Measurements from ENCODE around the gene SLC26A9.

The SLC26A9 gene

GRCh38 chr1:205972491-205973168 is 29.4 kb upstream of the SLC26A9 start (continued):
- TF ChIP-seq, protein P1, sequence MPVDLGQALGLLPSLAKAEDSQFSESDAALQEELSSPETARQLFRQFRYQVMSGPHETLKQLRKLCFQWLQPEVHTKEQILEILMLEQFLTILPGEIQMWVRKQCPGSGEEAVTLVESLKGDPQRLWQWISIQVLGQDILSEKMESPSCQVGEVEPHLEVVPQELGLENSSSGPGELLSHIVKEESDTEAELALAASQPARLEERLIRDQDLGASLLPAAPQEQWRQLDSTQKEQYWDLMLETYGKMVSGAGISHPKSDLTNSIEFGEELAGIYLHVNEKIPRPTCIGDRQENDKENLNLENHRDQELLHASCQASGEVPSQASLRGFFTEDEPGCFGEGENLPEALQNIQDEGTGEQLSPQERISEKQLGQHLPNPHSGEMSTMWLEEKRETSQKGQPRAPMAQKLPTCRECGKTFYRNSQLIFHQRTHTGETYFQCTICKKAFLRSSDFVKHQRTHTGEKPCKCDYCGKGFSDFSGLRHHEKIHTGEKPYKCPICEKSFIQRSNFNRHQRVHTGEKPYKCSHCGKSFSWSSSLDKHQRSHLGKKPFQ (tag by site-specific recombination; IDR thresholded peaks at IDR 0.05), result peak; percentile 82; the same call in 1 of the 2 replicates
- TF ChIP-seq KLF16 (tag by site-specific recombination; IDR thresholded peaks at IDR 0.05) (no peak), ZBTB17 (tag by site-specific recombination; IDR thresholded peaks at IDR 0.05) (0 out of 2 replicates have a peak, but pooled peaks have one; percentile 33), ZNF639 (tag by site-specific recombination; IDR thresholded peaks at IDR 0.05) (0 out of 2 replicates have a peak, but pooled peaks have one; percentile 39), ZNF621 (tag by site-specific recombination; IDR thresholded peaks at IDR 0.05) (0 out of 2 replicates have a peak, but pooled peaks have one; percentile 32), REPIN1 (tag by site-specific recombination; IDR thresholded peaks at IDR 0.05; ENCODE audit: low read depth) (no peak), SALL2 (tag by site-specific recombination; IDR thresholded peaks at IDR 0.05; ENCODE audit: borderline replicate concordance) (peak; percentile 72; the same call in 1 of the 2 replicates), HOXC10 (CRISPR knock-in tag; IDR thresholded peaks at IDR 0.05) (no peak), ZNF623 (tag by site-specific recombination; IDR thresholded peaks at IDR 0.05) (no peak), ZBTB7A (tag by site-specific recombination; IDR thresholded peaks at IDR 0.05; ENCODE audit: low read depth) (no peak), ZNF391 (tag by site-specific recombination; IDR thresholded peaks at IDR 0.05; ENCODE audit: borderline replicate concordance, low read depth) (peak; percentile 60; the same call in 1 of the 2 replicates), ZNF214 (tag by site-specific recombination; IDR thresholded peaks at IDR 0.05; ENCODE audit: borderline replicate concordance) (no peak), KLF7 (tag by site-specific recombination; IDR thresholded peaks at IDR 0.05; ENCODE audit: borderline replicate concordance) (no peak), ZNF596 (tag by site-specific recombination; IDR thresholded peaks at IDR 0.05) (no peak), ZNF24 (tag by site-specific recombination; IDR thresholded peaks at IDR 0.05) (no peak), GLIS2 (tag by site-specific recombination; IDR thresholded peaks at IDR 0.05) (no peak), ZNF211 (tag by site-specific recombination; IDR thresholded peaks at IDR 0.05; ENCODE audit: low read depth) (peak; percentile 64; the same call in 1 of the 2 replicates), ZNF133 (tag by site-specific recombination; IDR thresholded peaks at IDR 0.05) (no peak), ZNF148 (tag by site-specific recombination; IDR thresholded peaks at IDR 0.05; ENCODE audit: borderline replicate concordance) (peak; percentile 40; the same call in 1 of the 2 replicates), KLF1 (tag by site-specific recombination; IDR thresholded peaks at IDR 0.05) (no peak), EGR2 (tag by site-specific recombination; IDR thresholded peaks at IDR 0.05; ENCODE audit: low read depth) (peak; percentile 54), ZNF2 (tag by site-specific recombination; IDR thresholded peaks at IDR 0.05) (peak; percentile 52; the same call in 1 of the 2 replicates)
- TF ChIP-seq, protein P2, sequence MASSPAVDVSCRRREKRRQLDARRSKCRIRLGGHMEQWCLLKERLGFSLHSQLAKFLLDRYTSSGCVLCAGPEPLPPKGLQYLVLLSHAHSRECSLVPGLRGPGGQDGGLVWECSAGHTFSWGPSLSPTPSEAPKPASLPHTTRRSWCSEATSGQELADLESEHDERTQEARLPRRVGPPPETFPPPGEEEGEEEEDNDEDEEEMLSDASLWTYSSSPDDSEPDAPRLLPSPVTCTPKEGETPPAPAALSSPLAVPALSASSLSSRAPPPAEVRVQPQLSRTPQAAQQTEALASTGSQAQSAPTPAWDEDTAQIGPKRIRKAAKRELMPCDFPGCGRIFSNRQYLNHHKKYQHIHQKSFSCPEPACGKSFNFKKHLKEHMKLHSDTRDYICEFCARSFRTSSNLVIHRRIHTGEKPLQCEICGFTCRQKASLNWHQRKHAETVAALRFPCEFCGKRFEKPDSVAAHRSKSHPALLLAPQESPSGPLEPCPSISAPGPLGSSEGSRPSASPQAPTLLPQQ (tag by site-specific recombination; IDR thresholded peaks at IDR 0.05), result no peak
- TF ChIP-seq, protein P3, sequence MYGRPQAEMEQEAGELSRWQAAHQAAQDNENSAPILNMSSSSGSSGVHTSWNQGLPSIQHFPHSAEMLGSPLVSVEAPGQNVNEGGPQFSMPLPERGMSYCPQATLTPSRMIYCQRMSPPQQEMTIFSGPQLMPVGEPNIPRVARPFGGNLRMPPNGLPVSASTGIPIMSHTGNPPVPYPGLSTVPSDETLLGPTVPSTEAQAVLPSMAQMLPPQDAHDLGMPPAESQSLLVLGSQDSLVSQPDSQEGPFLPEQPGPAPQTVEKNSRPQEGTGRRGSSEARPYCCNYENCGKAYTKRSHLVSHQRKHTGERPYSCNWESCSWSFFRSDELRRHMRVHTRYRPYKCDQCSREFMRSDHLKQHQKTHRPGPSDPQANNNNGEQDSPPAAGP (tag by site-specific recombination; IDR thresholded peaks at IDR 0.05), result 0 out of 2 replicates have a peak, but pooled peaks have one; percentile 34
- TF ChIP-seq, protein P4, sequence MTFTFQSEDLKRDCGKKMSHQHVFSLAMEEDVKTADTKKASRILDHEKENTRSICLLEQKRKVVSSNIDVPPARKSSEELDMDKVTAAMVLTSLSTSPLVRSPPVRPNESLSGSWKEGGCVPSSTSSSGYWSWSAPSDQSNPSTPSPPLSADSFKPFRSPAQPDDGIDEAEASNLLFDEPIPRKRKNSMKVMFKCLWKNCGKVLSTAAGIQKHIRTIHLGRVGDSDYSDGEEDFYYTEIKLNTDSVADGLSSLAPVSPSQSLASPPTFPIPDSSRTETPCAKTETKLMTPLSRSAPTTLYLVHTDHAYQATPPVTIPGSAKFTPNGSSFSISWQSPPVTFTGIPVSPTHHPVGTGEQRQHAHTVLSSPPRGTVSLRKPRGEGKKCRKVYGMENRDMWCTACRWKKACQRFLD (tag by site-specific recombination; IDR thresholded peaks at IDR 0.05), result no peak
- TF ChIP-seq, protein P5, sequence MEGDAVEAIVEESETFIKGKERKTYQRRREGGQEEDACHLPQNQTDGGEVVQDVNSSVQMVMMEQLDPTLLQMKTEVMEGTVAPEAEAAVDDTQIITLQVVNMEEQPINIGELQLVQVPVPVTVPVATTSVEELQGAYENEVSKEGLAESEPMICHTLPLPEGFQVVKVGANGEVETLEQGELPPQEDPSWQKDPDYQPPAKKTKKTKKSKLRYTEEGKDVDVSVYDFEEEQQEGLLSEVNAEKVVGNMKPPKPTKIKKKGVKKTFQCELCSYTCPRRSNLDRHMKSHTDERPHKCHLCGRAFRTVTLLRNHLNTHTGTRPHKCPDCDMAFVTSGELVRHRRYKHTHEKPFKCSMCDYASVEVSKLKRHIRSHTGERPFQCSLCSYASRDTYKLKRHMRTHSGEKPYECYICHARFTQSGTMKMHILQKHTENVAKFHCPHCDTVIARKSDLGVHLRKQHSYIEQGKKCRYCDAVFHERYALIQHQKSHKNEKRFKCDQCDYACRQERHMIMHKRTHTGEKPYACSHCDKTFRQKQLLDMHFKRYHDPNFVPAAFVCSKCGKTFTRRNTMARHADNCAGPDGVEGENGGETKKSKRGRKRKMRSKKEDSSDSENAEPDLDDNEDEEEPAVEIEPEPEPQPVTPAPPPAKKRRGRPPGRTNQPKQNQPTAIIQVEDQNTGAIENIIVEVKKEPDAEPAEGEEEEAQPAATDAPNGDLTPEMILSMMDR (tag by site-specific recombination; IDR thresholded peaks at IDR 0.05), result no peak
